NCI-H1694 treated with DMSO at 0.1 percent for 48 hours (cell line): ENCODE measurements around the gene COMMD9.
"Not testable (repeated sequence)": the region's sequence is repeated elsewhere in the genome, so short reads cannot be mapped to it uniquely, and the experiment has no call there.

Source experiments
- DNase-seq: peaks from one replicate; lab custom pipeline; 2025; lab: John Stamatoyannopoulos, UW

The COMMD9 gene

GRCh38 chr11:36289226-36289852, at the start of gene COMMD9:
Gene COMMD9 (minus strand): TSS chr11:36289424. CDS start chr11:36289412, 12 bp downstream.
- peak; percentile 68 for DNase-seq

GRCh38 chr11:36333897-36334296, 44.7 kb upstream of the COMMD9 start:
- DNase-seq, result no peak

GRCh38 chr11:36333468-36333867, 44.2 kb upstream of the COMMD9 start:
- no peak for DNase-seq

- DNase-seq, result no peak
These were observed 41.2 kb upstream of the COMMD9 start for GRCh38 chr11:36330411-36330810.

- DNase-seq, result no peak
These were observed 39.9 kb upstream of the COMMD9 start for GRCh38 chr11:36328966-36329673.

GRCh38 chr11:36326524-36327419, 37.5 kb upstream of the COMMD9 start:
- DNase-seq, result no peak

- not testable (repeated sequence) for DNase-seq
These were observed 36.2 kb upstream of the COMMD9 start for GRCh38 chr11:36325403-36325802.

- DNase-seq, result not testable (repeated sequence)
These were observed 35.7 kb upstream of the COMMD9 start for GRCh38 chr11:36324956-36325355.

- DNase-seq, result no peak
These were observed 28.8 kb upstream of the COMMD9 start for GRCh38 chr11:36317992-36318391.

GRCh38 chr11:36316049-36316448, 26.8 kb upstream of the COMMD9 start:
- peak; percentile 5 for DNase-seq

GRCh38 chr11:36314434-36314767, 25.2 kb upstream of the COMMD9 start:
- DNase-seq, result no peak

- no peak for DNase-seq
These were observed 24.7 kb upstream of the COMMD9 start for GRCh38 chr11:36313750-36314433.

- DNase-seq, result no peak
These were observed 23.6 kb upstream of the COMMD9 start for GRCh38 chr11:36312611-36313472.

GRCh38 chr11:36311926-36312595, 22.8 kb upstream of the COMMD9 start:
- DNase-seq, result peak; percentile 32

GRCh38 chr11:36309779-36310178, 20.6 kb upstream of the COMMD9 start:
- DNase-seq, result no peak

- DNase-seq, result no peak
These were observed 19.4 kb upstream of the COMMD9 start for GRCh38 chr11:36308577-36308976.

- no peak for DNase-seq
These were observed 17.7 kb upstream of the COMMD9 start for GRCh38 chr11:36306888-36307287.

GRCh38 chr11:36305047-36305446, 15.8 kb upstream of the COMMD9 start:
- DNase-seq, result no peak

GRCh38 chr11:36304351-36304750, 15.1 kb upstream of the COMMD9 start:
- DNase-seq, result no peak

GRCh38 chr11:36300650-36301049, 11.4 kb upstream of the COMMD9 start:
- peak; percentile 60 for DNase-seq
